HTR-8/SVneo (cell line): Measurements from ENCODE around the gene DGUOK.

Experiments
- DNase-seq: peaks from one replicate; pipeline ENCODE4 v3.0.0; 2011; ENCODE audit warnings: low spot score, mixed read lengths; ENCODE audit not compliant: insufficient read length
- FAIRE-seq: peaks from 2 replicates; lab custom pipeline; 2011; peaks lifted over from hg19 to GRCh38; lab: Jason Lieb, UNC

DGUOK gene

DNA sequence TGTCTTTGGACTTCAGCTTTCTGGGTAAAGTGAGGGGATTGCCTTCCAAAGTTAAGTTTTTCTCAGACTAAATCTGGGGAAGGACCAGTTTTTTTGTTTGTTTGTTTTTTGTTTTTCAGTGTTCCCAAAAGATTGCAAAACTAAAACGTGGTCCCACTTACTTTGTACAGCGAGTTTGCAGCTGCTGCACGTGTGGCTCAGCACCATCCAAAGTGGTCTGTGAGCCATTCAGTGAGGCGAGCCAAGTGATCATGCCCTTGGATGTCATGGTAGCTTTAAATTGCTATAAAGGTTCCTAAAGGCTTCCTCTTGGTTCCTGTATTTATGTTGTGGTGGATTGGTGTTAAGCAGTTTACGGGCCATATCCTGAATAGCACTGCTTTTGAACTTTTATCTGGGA lies 81.0 kb downstream of the DGUOK start:
- no peak for DNase-seq
- FAIRE-seq = no peak
